GM13976 (cell line): ENCODE measurements around the gene ATOH1.

ENCODE experiments used
- DNase-seq: peaks from one replicate; pipeline ENCODE4 v3.0.0; 2012; ENCODE audit warnings: low spot score
- in situ Hi-C: fragments of 300-500 bp; cut with MboI; formaldehyde crosslinking; loops from one replicate; pipeline ENCODE4 v1.12.0; 2022; ENCODE audit warnings: low sequenced_read_pairs, mixed read lengths, inconsistent platforms; ENCODE audit not compliant: unreplicated experiment
- TF ChIP-seq, protein P1 (sequence below): IDR thresholded peaks from 2 replicates; pipeline ENCODE4 v1.5.1; 2012; ENCODE audit warnings: borderline replicate concordance, mild to moderate bottlenecking; ENCODE audit not compliant: insufficient read depth; ENCODE audit errors: extremely low read depth, missing control alignments, control extremely low read depth

The ATOH1 gene

GRCh38 chr4:93828332-93828994 is at the start of gene ATOH1:
Gene ATOH1 (plus strand): TSS chr4:93828753. CDS start chr4:93828927, 174 bp downstream.
- in situ Hi-C loops: no loop called here
- DNase-seq: peak; percentile 33

DNA sequence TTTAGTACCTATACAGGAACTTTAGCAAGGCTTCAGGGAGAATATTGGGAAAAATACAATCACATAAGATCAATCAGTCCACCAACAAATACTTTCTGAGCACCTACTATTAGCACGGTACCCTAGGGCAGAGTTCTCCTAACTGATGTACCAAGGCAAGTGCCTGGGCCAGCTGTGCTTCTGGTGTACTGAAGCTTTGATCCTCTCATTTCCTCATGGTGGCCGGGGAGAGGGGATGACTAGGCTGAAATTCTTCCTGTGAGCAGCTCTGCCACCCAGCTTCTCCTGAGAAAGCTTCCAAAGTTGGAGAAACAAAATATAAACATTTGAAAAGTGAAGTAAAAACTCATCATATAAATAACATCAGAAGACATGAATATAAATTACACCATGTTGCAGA is 49.3 kb upstream of the ATOH1 start:
- TF ChIP-seq, protein P1, sequence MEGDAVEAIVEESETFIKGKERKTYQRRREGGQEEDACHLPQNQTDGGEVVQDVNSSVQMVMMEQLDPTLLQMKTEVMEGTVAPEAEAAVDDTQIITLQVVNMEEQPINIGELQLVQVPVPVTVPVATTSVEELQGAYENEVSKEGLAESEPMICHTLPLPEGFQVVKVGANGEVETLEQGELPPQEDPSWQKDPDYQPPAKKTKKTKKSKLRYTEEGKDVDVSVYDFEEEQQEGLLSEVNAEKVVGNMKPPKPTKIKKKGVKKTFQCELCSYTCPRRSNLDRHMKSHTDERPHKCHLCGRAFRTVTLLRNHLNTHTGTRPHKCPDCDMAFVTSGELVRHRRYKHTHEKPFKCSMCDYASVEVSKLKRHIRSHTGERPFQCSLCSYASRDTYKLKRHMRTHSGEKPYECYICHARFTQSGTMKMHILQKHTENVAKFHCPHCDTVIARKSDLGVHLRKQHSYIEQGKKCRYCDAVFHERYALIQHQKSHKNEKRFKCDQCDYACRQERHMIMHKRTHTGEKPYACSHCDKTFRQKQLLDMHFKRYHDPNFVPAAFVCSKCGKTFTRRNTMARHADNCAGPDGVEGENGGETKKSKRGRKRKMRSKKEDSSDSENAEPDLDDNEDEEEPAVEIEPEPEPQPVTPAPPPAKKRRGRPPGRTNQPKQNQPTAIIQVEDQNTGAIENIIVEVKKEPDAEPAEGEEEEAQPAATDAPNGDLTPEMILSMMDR: no peak
- in situ Hi-C loops: loop anchor here (25.0 kb wide), 1 partner anchor 358 kb away; no protein-coding TSS in a partner anchor
- DNase-seq: no peak

More at GRCh38 chr4:93828332-93828994, at the start of gene ATOH1:
- TF ChIP-seq, protein P1: no peak

GRCh38 chr4:93780080-93780479 is 48.5 kb upstream of the ATOH1 start:
- TF ChIP-seq, protein P1: no peak
- in situ Hi-C loops: loop anchor here (25.0 kb wide), 1 partner anchor 357 kb away; no protein-coding TSS in a partner anchor
- DNase-seq: no peak

DNA sequence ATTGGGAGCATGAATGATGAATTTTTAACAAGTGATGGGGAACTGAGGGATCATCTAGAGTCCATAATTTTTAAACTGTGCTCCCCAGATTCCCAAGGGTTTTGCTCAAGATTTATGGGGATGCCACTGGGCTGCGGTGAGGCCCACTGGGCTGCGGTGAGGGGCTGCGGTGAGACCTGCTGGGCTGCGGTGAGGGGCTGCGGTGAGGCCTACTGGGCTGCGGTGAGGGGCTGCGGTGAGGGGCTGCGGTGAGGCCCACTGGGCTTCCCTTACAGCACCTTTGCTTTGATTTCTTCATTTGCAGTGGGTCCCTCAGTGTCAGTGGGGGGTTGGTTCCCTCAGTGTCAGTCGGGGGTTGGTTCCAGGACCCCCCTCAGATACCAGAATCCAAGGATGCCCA is 47.4 kb upstream of the ATOH1 start:
- in situ Hi-C loops: loop anchor here (25.0 kb wide), 1 partner anchor 356 kb away; no protein-coding TSS in a partner anchor
- TF ChIP-seq, protein P1: no peak
- no peak for DNase-seq

DNA sequence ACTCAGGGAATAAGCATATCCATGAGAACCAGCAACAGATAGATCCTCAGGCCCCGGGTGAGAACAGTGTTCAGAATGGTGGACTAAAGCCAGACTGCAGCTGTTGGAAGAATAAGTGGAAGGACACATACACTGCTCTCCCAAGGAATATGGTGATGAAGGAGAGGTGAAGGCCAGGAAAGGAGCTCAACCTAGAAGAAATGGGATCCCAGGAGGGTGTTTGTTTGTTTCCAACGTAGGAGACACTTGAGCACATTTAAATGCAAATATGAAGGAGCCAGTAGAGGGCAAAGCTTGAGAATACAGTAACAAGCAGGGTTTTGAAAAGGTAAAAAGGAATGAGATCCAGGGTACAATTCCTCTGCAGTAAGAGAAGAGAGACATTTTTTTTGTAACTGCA is 42.4 kb upstream of the ATOH1 start:
- DNase-seq: no peak
- in situ Hi-C loops: loop anchor here (25.0 kb wide), 1 partner anchor 351 kb away; no protein-coding TSS in a partner anchor
- TF ChIP-seq, protein P1: no peak

DNA sequence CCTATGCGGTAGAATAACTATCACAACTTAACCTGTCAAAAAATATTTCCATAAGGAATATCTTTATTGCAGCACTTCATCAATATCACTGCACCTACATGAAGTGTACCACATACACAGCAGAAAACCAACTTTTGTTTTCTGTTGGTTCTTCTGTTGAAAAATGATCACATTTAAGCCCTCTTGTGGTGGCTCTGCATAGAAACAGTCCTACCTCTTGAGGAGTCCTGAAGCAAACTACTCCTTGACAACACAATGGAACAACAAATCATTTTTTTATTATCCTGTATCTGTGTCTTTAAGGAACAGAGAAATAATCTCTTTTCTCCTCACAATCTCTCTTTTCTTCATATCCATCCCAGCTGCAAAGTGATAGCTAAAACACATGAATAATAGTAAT is 39.8 kb upstream of the ATOH1 start:
- in situ Hi-C loops: loop anchor here (25.0 kb wide), 1 partner anchor 349 kb away; no protein-coding TSS in a partner anchor
- TF ChIP-seq, protein P1: no peak
- peak; percentile 29 for DNase-seq
